ENCODE data around the gene AZIN2.

GRCh38 chr1:33157131-33157530, 76.2 kb downstream of the AZIN2 start:
- TF ChIP-seq POLR2A (IDR thresholded peaks at IDR 0.05): no peak
- no peak for TF ChIP-seq CTCF (IDR thresholded peaks at IDR 0.05)
- TF ChIP-seq POLR2AphosphoS5 (IDR thresholded peaks at IDR 0.05): no peak
- TF ChIP-seq EP300 (IDR thresholded peaks at IDR 0.05; ENCODE audit: low read depth): no peak
